GM21786 (cell line): ENCODE measurements around the gene BCAS4.
"Not testable (repeated sequence)": the region's sequence is repeated elsewhere in the genome, so short reads cannot be mapped to it uniquely, and the experiment has no call there.

Experiments used
- ATAC-seq: cut with Tn5 transposase; IDR thresholded peaks from one replicate; pipeline ENCODE4 v1.9.1; 2021; ENCODE audit not compliant: unreplicated experiment

BCAS4 gene

GRCh38 chr20:50874111-50874757, 79.4 kb downstream of the BCAS4 start:
- ATAC-seq: no peak

- no peak for ATAC-seq
Measured at GRCh38 chr20:50874758-50875665, 80.2 kb downstream of the BCAS4 start.

GRCh38 chr20:50876063-50876685, 81.3 kb downstream of the BCAS4 start:
- no peak for ATAC-seq

GRCh38 chr20:50876816-50877215, 82.0 kb downstream of the BCAS4 start:
- ATAC-seq: no peak

GRCh38 chr20:50877232-50877743, 82.4 kb downstream of the BCAS4 start:
- no peak for ATAC-seq

GRCh38 chr20:50879649-50880550, 85.0 kb downstream of the BCAS4 start:
- ATAC-seq: no peak

- ATAC-seq: not testable (repeated sequence)
Measured at GRCh38 chr20:50881759-50882424, 87.0 kb downstream of the BCAS4 start.

GRCh38 chr20:50883856-50884255, 89.0 kb downstream of the BCAS4 start:
- no peak for ATAC-seq

GRCh38 chr20:50885068-50885467, 90.2 kb downstream of the BCAS4 start:
- ATAC-seq: no peak

- no peak for ATAC-seq
Measured at GRCh38 chr20:50885781-50886180, 90.9 kb downstream of the BCAS4 start.

- no peak for ATAC-seq
Measured at GRCh38 chr20:50886184-50886790, 91.4 kb downstream of the BCAS4 start.

GRCh38 chr20:50887576-50887975, 92.7 kb downstream of the BCAS4 start:
- no peak for ATAC-seq

GRCh38 chr20:50891138-50891537, 96.3 kb downstream of the BCAS4 start:
- ATAC-seq: no peak

GRCh38 chr20:50892394-50892793, 97.5 kb downstream of the BCAS4 start:
- no peak for ATAC-seq

GRCh38 chr20:50893620-50894019, 98.8 kb downstream of the BCAS4 start:
- no peak for ATAC-seq

- ATAC-seq: no peak
Measured at GRCh38 chr20:50895111-50895830, 100.4 kb downstream of the BCAS4 start.

- no peak for ATAC-seq
Measured at GRCh38 chr20:50898475-50898874, 103.6 kb downstream of the BCAS4 start.

GRCh38 chr20:50900261-50900660, 105.4 kb downstream of the BCAS4 start:
- ATAC-seq: no peak

GRCh38 chr20:50901301-50901700, 106.4 kb downstream of the BCAS4 start:
- no peak for ATAC-seq
